H1 (cell line): ENCODE measurements around the gene SKIL. TPM values are rescaled to one million over a fixed set of nuclear protein-coding genes. Genes with fewer than 3 reads are reported as not detected.

Experiments used
- CTCF ChIA-PET: fragments of 300-600 bp; sonication (Branson Sonifier 250); formaldehyde crosslinking; loops from one replicate; lab custom pipeline; 2021; ENCODE audit not compliant: partially characterized antibody; lab: Charles Lee
- POLR2A ChIA-PET: fragments of 300-600 bp; sonication (Branson Sonifier 250); formaldehyde crosslinking; loops from one replicate; lab custom pipeline; 2021; ENCODE audit warnings: inconsistent platforms; ENCODE audit not compliant: partially characterized antibody; lab: Charles Lee
- DNase-seq, 2 experiments: peaks; one replicate each; pipeline versions ENCODE4 v3.0.0 to v3.0.0-alpha.2; 2010 to 2022; ENCODE audit warnings: low spot score in 2 of 2, low read depth in 1 of 2, mixed read lengths in 1 of 2
- FAIRE-seq: peaks from 2 replicates; lab custom pipeline; 2011; peaks lifted over from hg19 to GRCh38; lab: Jason Lieb, UNC
- H2AFZ ChIP-seq: 2 replicates; pipeline ENCODE4 v1.8.1; 2012; ENCODE audit warnings: low read length, inconsistent platforms
- H2AK5ac ChIP-seq: 2 replicates; pipeline ENCODE4 v1.6.1; 2013; ENCODE audit warnings: low read depth, low read length
- H2BK120ac ChIP-seq: replicated peaks from 2 replicates; pipeline ENCODE3; 2013; ENCODE audit warnings: low read depth, low read length, inconsistent platforms
- H2BK12ac ChIP-seq: 2 replicates; pipeline ENCODE4 v1.6.1; 2013; ENCODE audit warnings: low read depth, low read length
- H2BK15ac ChIP-seq: 2 replicates; pipeline ENCODE4 v1.6.1; 2013; ENCODE audit warnings: low read length
- H2BK20ac ChIP-seq: 2 replicates; pipeline ENCODE4 v1.6.1; 2013; ENCODE audit warnings: low read length
- H2BK5ac ChIP-seq: 2 replicates; pipeline ENCODE4 v1.6.1; 2013; ENCODE audit warnings: low read depth, low read length
- H3K14ac ChIP-seq: 2 replicates; pipeline ENCODE4 v1.6.1; 2013; ENCODE audit warnings: inconsistent platforms; ENCODE audit not compliant: insufficient read length
- H3K18ac ChIP-seq: 2 replicates; pipeline ENCODE4 v1.6.1; 2013; ENCODE audit warnings: low read length; ENCODE audit errors: extremely low read depth
- H3K23ac ChIP-seq: 2 replicates; pipeline ENCODE4 v1.6.1; 2013; ENCODE audit warnings: inconsistent platforms; ENCODE audit not compliant: insufficient read length
- H3K23me2 ChIP-seq: 2 replicates; pipeline ENCODE4 v1.6.1; 2013; ENCODE audit warnings: low read depth, low read length
- H3K27ac ChIP-seq: 2 replicates; pipeline ENCODE4 v1.6.1; 2011; ENCODE audit warnings: low read depth, low read length, inconsistent platforms
- H3K27me3 ChIP-seq, 4 experiments: replicated peaks in 1 of 4; 1 replicate in 1 of 4; 2 replicates in 3 of 4; pipeline versions ENCODE4 v1.6.1 to v1.8.1; 2011 to 2013; ENCODE audit warnings: low read length in 3 of 4, mild to moderate bottlenecking in 3 of 4, inconsistent platforms in 2 of 4, mixed read lengths in 2 of 4, moderate library complexity in 1 of 4; ENCODE audit not compliant: control insufficient read depth in 3 of 4, insufficient read depth in 3 of 4; ENCODE audit errors: extremely low read depth in 1 of 4
- H3K36me3 ChIP-seq, 4 experiments: 2 replicates each; pipeline versions ENCODE4 v1.6.1 to v1.8.1; 2011 to 2013; ENCODE audit warnings: mild to moderate bottlenecking in 4 of 4, low read length in 3 of 4, moderate library complexity in 2 of 4, control low read depth in 1 of 4, inconsistent platforms in 1 of 4; ENCODE audit not compliant: insufficient read depth in 4 of 4, control insufficient read depth in 2 of 4
- H3K4ac ChIP-seq: replicated peaks from 2 replicates; pipeline ENCODE3; 2013; ENCODE audit warnings: low read length, low read depth, mixed read lengths, inconsistent platforms; ENCODE audit not compliant: insufficient read length
- H3K4me1 ChIP-seq, 4 experiments: replicated peaks in 1 of 4; 1 replicate in 1 of 4; 2 replicates in 3 of 4; pipeline versions ENCODE4 v1.6.1 to v1.8.1; 2011 to 2013; ENCODE audit warnings: low read length in 3 of 4, inconsistent platforms in 2 of 4, mixed read lengths in 1 of 4; ENCODE audit not compliant: insufficient read depth in 4 of 4, control insufficient read depth in 3 of 4
- H3K4me2 ChIP-seq, 2 experiments: 2 replicates each; pipeline versions ENCODE4 v1.6.1 to v1.8.1; 2011 to 2013; ENCODE audit warnings: low read depth in 2 of 2, low read length in 2 of 2, control low read depth in 1 of 2, inconsistent platforms in 1 of 2, mild to moderate bottlenecking in 1 of 2; ENCODE audit not compliant: insufficient read depth in 1 of 2
- H3K4me3 ChIP-seq, 4 experiments: fragments of 200-600, 300-600 bp in 1 of 4; sonication (generic), shearing (Covaris generic), sonication (Bioruptor Twin) in 1 of 4; 2 replicates each; pipeline versions ENCODE4 v1.5.1 to v1.8.1; 2011 to 2016; ENCODE audit warnings: low read length in 4 of 4, low read depth in 3 of 4, control low read depth in 2 of 4, inconsistent platforms in 2 of 4, mild to moderate bottlenecking in 2 of 4, mixed read lengths in 1 of 4, moderate library complexity in 1 of 4; ENCODE audit not compliant: insufficient read depth in 2 of 4; ENCODE audit errors: extremely low read depth in 1 of 4
- H3K56ac ChIP-seq: replicated peaks from 2 replicates; pipeline ENCODE3; 2013; ENCODE audit warnings: low read depth, mild to moderate bottlenecking, mixed read lengths, low read length, inconsistent platforms; ENCODE audit not compliant: insufficient read length
- H3K79me1 ChIP-seq: 2 replicates; pipeline ENCODE4 v1.6.1; 2013; ENCODE audit warnings: low read depth, low read length, control low read depth
- H3K79me2 ChIP-seq, 2 experiments: 2 replicates each; pipeline versions ENCODE4 v1.6.1 to v1.8.1; 2012 to 2013; ENCODE audit warnings: low read length in 2 of 2, mild to moderate bottlenecking in 2 of 2, inconsistent platforms in 1 of 2; ENCODE audit not compliant: insufficient read depth in 2 of 2, control insufficient read depth in 1 of 2
- H3K9ac ChIP-seq, 4 experiments: replicated peaks in 1 of 4; 1 replicate in 1 of 4; 2 replicates in 3 of 4; pipeline versions ENCODE4 v1.6.1 to v1.8.1; 2011 to 2013; ENCODE audit warnings: low read depth in 3 of 4, low read length in 3 of 4, control low read depth in 2 of 4, mild to moderate bottlenecking in 2 of 4, moderate library complexity in 2 of 4, inconsistent platforms in 1 of 4; ENCODE audit errors: extremely low read depth in 1 of 4
- H3K9me3 ChIP-seq, 2 experiments: 2 replicates each; pipeline versions ENCODE4 v1.6.1 to v1.8.1; 2012 to 2013; ENCODE audit warnings: mild to moderate bottlenecking in 2 of 2, moderate library complexity in 2 of 2, control low read depth in 1 of 2, inconsistent platforms in 1 of 2, low read depth in 1 of 2, low read length in 1 of 2, mixed read lengths in 1 of 2; ENCODE audit not compliant: insufficient read depth in 2 of 2
- H4K20me1 ChIP-seq, 2 experiments: replicated peaks in 1 of 2; 2 replicates each; pipeline versions ENCODE3 to v1.8.1; 2011 to 2013; ENCODE audit warnings: inconsistent platforms in 2 of 2, low read length in 2 of 2, mild to moderate bottlenecking in 1 of 2; ENCODE audit not compliant: insufficient read depth in 2 of 2, control insufficient read depth in 1 of 2
- H4K5ac ChIP-seq: 2 replicates; pipeline ENCODE4 v1.6.1; 2013; ENCODE audit warnings: low read length, low read depth, mixed read lengths, inconsistent platforms; ENCODE audit not compliant: insufficient read length
- H4K8ac ChIP-seq: 2 replicates; pipeline ENCODE4 v1.8.0; 2013; ENCODE audit warnings: mild to moderate bottlenecking, moderate library complexity, low read length, inconsistent platforms; ENCODE audit not compliant: insufficient read depth; ENCODE audit errors: extremely low read depth
- H4K91ac ChIP-seq: replicated peaks from 2 replicates; pipeline ENCODE3; 2013; ENCODE audit warnings: low read length, mixed read lengths, inconsistent platforms; ENCODE audit not compliant: insufficient read length
- E2F6 ChIP-seq: IDR thresholded peaks from 2 replicates; pipeline ENCODE4 v1.6.1; 2012; ENCODE audit warnings: inconsistent platforms
- ZNF274 ChIP-seq: IDR thresholded peaks from 2 replicates; pipeline ENCODE4 v1.7.0; 2012; ENCODE audit warnings: low read length, borderline replicate concordance; ENCODE audit errors: extremely low read depth
- WGBS, 2 experiments: shearing (Covaris generic) in 1 of 2; methylation state at CpG; one replicate each; pipeline versions ENCODE4 v1.1.6 to v1.1.7; 2013 to 2015; ENCODE audit warnings: low lambda C conversion rate in 2 of 2, mixed read lengths in 2 of 2, inconsistent platforms in 1 of 2, low coverage in 1 of 2, missing lambda C conversion rate in 1 of 2; ENCODE audit not compliant: insufficient replicate concordance in 2 of 2, insufficient coverage in 1 of 2, insufficient read length in 1 of 2; ENCODE audit errors: extremely low coverage in 1 of 2, missing lambda C conversion rate in 1 of 2; 5-methylcytosine and 5-hydroxymethylcytosine counted together
- polyA plus RNA-seq, 7 experiments: library from polyadenylated mRNA; depleted of rRNA in 3 of 7; stranded (reverse) in 5 of 7; unstranded in 2 of 7; fragments of >200 nt in 5 of 7; fragments of 200-250 nt in 2 of 7; gene quantifications; 1 replicate in 5 of 7; 2 replicates in 1 of 7; 4 replicates in 1 of 7; pipeline versions ENCODE4 v1.2.1 to v1.2.3, GENCODE V29; 2011 to 2013; ENCODE audit warnings: missing spikeins in 2 of 7, mixed read lengths in 2 of 7
- total RNA-seq: library from RNA; stranded (reverse); fragmentation: NEBNext Ultra II Directional; extraction: Animal tissue kit (Norgen Biotek cat#: 25700); gene quantifications from 2 replicates; pipeline ENCODE4 v1.2.1, GENCODE V29; 2021

The SKIL gene
- total and polyA plus RNA-seq, 2 of the 8 experiments (the other 6 are each of a cell fraction or from before 2014, with no cell fraction given): 13.2 to 277 TPM

- no peaks in the 10 kb centered on the region for H3K36me3 ChIP-seq
- no peaks in the 10 kb centered on the region for H3K23me2 ChIP-seq
- H3K56ac ChIP-seq: no peak overlapping the region
- H4K20me1 ChIP-seq: no peaks in the 10 kb centered on the region
- no peak overlapping the region for H4K91ac ChIP-seq
- H2BK20ac ChIP-seq: no peak overlapping the region
- no peak overlapping the region for H2AK5ac ChIP-seq
- H2BK5ac ChIP-seq: no peak overlapping the region
- H4K8ac ChIP-seq: no peak overlapping the region
- no peaks in the 10 kb centered on the region; a peak in 1 of 7 replicates for H3K4me1 ChIP-seq
- H3K9me3 ChIP-seq: no peaks in the 10 kb centered on the region
- H3K79me1 ChIP-seq: no peaks in the 10 kb centered on the region
- H4K5ac ChIP-seq: no peak overlapping the region
- no peak overlapping the region for H3K18ac ChIP-seq
- H3K23ac ChIP-seq: no peak overlapping the region
- 94% methylated on average over 1 of the region's 1 CpG; no CpG with 5 or more reads in 1 of the 2 experiments for WGBS, 2 experiments
- H3K9ac ChIP-seq: no peak overlapping the region
- FAIRE-seq: no peak
- no peak overlapping the region for H3K27ac ChIP-seq
- no peak overlapping the region for H2AFZ ChIP-seq
- no peak for DNase-seq
- POLR2A ChIA-PET: no interaction called here
- CTCF ChIA-PET: interaction anchor here (1.0 to 3.1 kb wide), 4 partner anchors 8 to 26 kb away, joined by 3 to 17 read pairs (median 6); no protein-coding TSS in a partner anchor
- no peaks in the 10 kb centered on the region for H3K79me2 ChIP-seq
- no peak overlapping the region for H3K14ac ChIP-seq
- H3K27me3 ChIP-seq: no peaks in the 10 kb centered on the region
- H2BK12ac ChIP-seq: no peak overlapping the region
- H3K4ac ChIP-seq: no peak overlapping the region
- no peak overlapping the region for H2BK120ac ChIP-seq
- no peak overlapping the region for H3K4me3 ChIP-seq
- H3K4me2 ChIP-seq: no peak overlapping the region
- no peak overlapping the region for H2BK15ac ChIP-seq
- TF ChIP-seq E2F6 (no peak), ZNF274 (no peak)
Measured at GRCh38 chr3:170438836-170439235, 81.3 kb downstream of the SKIL start.
